Brain microvascular endothelial cell (primary cell): ENCODE measurements around the gene LRRC2.

Source experiments
- DNase-seq: peaks from one replicate; pipeline ENCODE4 v3.0.0-alpha.2; 2020
- H3K27ac ChIP-seq: fragments of 250-450 bp; sonication (Bioruptor Pico); 2 replicates; pipeline ENCODE4 v1.5.1; 2020; ENCODE audit warnings: mild to moderate bottlenecking, moderate library complexity
- H3K27me3 ChIP-seq: fragments of 250-450 bp; sonication (Bioruptor Pico); replicated peaks from 2 replicates; pipeline ENCODE4 v1.5.1; 2020; ENCODE audit warnings: mild to moderate bottlenecking
- H3K36me3 ChIP-seq: fragments of 250-450 bp; sonication (Bioruptor Pico); replicated peaks from 2 replicates; pipeline ENCODE4 v1.5.1; 2020; ENCODE audit warnings: mild to moderate bottlenecking
- H3K4me3 ChIP-seq: 2 replicates; pipeline ENCODE4 v1.5.1; 2011; ENCODE audit warnings: low read depth, mild to moderate bottlenecking, control low read depth, low read length, moderate library complexity
- in situ Hi-C: cut with HindIII; loops from 2 replicates; pipeline ENCODE4 v1.10.0; 2017; ENCODE audit warnings: low sequenced_read_pairs, low pct_ligation_motif_present
- TF ChIP-seq, protein P1 (sequence below): IDR thresholded peaks from 2 replicates; pipeline ENCODE4 v1.5.1; 2011; ENCODE audit warnings: low read depth, mild to moderate bottlenecking, moderate library complexity, low read length, control low read depth, inconsistent platforms; ENCODE audit errors: missing control alignments

The LRRC2 gene

DNA sequence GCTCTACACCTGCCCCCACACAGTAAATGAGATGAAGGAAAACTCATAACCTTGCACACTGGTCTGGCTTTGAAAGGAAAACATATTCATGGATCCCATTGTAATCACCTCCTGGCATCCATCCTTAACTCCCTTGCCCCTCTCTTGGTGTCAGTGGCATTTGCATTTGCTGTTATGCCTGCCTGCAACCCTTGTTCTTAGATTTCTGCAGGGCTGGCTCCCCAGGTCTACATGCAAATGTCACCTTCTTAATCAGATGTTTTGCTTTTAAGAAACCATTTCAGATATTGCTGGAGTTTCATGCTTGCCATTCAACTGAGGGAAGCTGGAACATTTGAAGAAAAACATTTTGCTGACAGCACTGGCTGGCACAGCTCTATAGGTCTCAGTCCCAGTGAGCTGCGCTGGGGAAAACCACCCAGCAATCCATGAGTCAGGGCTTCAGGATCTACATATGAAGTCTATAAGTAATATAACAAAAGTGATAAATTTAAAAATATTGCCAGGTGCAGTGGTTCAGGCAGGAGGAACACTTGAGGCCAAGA lies 19.1 kb downstream of the LRRC2 start:
- no peak for DNase-seq
- H3K4me3 ChIP-seq: no peak overlapping the region
- H3K27me3 ChIP-seq: no peaks in the 10 kb centered on the region
- TF ChIP-seq, protein P1, sequence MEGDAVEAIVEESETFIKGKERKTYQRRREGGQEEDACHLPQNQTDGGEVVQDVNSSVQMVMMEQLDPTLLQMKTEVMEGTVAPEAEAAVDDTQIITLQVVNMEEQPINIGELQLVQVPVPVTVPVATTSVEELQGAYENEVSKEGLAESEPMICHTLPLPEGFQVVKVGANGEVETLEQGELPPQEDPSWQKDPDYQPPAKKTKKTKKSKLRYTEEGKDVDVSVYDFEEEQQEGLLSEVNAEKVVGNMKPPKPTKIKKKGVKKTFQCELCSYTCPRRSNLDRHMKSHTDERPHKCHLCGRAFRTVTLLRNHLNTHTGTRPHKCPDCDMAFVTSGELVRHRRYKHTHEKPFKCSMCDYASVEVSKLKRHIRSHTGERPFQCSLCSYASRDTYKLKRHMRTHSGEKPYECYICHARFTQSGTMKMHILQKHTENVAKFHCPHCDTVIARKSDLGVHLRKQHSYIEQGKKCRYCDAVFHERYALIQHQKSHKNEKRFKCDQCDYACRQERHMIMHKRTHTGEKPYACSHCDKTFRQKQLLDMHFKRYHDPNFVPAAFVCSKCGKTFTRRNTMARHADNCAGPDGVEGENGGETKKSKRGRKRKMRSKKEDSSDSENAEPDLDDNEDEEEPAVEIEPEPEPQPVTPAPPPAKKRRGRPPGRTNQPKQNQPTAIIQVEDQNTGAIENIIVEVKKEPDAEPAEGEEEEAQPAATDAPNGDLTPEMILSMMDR: no peak
- no peak overlapping the region for H3K27ac ChIP-seq
- no peaks in the 10 kb centered on the region for H3K36me3 ChIP-seq
- in situ Hi-C loops: no loop called here

DNA sequence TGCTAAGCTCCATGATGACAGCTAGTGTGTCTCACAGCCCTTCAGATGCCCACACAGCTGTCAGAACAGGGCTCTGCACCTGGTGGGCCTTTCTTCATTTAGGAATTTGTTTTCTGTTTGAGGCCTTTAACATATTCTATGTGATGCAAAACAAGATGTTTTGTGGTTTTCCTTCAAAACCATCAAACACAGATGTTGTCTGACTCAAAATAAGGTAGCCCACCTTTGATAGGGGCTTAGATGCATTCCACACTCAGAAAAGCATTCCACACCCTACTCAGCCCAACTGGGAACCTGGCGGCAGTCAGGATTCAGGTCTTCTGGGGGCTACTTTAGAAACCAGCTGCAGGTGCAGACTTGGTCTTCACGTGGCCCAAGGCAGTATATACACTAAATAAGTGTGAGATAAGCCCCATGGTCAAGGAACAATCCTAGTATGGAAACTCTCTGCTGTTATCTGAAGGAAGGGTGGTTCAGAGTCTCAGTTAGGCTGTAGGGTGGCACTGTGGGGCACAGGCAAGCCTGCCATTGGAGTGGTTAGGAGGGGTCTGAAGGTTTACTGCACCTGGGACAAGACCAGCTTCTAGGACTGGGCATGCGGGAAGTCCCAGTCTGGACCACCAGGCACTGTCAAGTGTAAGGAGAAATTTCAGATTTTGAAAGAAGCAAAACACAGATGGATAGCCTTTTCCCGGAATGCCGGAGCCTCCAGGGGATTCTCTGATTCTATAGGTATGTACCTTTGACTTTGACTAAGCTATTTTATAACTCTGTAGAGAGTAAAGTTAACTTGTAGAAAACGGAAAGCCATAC lies 20.1 kb downstream of the LRRC2 start:
- Histone ChIP-seq H3K4me3 (no peak overlapping the region), H3K27me3 (no peaks in the 10 kb centered on the region), H3K27ac (no peak overlapping the region), H3K36me3 (no peaks in the 10 kb centered on the region)
- TF ChIP-seq, protein P1: no peak
- DNase-seq: no peak
- in situ Hi-C loops: no loop called here

DNA sequence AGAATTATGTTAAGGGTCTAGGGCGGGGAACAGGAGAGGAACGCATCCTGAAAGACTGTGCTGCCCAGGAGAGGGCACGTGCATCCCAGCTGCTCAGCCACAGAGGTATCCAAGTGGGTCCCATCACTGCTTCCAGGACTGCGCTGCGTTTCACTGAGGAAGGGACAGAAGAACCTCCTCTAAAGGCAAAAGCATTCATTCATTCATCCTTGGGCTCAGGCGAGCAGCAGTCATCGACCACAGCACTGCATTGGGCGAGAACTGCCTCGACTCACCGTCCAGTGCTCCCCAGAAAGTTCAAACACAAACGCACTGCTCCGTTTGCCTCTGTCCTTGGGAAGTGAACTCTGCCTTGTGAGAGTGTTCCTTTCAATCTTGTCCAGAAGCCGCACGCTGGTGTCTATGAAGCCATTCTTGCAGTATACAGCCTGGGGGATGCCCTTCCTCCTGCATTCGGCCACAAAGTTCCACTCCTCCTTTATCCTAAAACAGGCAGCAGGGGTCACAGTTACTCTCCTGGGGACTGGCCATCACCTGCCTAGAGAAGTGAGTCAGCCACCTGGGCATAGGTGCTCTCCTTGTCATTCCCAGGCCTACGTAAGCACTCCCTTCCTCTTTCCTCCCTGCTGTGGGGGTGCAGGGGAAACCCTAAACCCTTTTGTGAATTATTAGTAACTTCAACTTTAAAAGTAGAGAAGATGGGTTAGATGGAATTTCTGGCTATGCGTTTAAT lies 21.2 kb downstream of the LRRC2 start:
- H3K27ac ChIP-seq: no peak overlapping the region
- no peak for DNase-seq
- TF ChIP-seq, protein P1: no peak
- no peaks in the 10 kb centered on the region for H3K27me3 ChIP-seq
- in situ Hi-C loops: no loop called here
- H3K4me3 ChIP-seq: no peak overlapping the region
- no peaks in the 10 kb centered on the region for H3K36me3 ChIP-seq

DNA sequence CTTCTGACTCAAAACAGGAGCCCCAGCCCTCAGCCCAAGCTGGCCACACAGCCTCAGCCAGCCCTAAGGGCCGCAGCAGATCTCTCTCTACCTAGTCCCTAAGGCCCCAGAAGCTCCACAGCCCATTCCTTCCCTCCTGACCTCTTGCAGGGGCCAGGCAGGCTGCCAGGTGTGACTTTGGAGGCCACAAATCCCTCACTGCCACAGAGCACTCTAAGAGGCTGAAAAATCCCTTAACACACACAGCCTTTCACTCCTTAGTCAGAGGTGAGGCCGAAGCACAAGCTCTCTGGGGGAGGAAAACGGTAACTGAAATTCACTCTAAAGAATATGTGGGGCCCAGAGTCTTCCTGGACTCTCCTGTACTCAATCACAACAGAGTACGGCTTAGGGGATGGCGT lies 23.3 kb downstream of the LRRC2 start:
- TF ChIP-seq, protein P1: no peak
- H3K36me3 ChIP-seq: no peaks in the 10 kb centered on the region
- no peak overlapping the region for H3K4me3 ChIP-seq
- in situ Hi-C loops: no loop called here
- no peak overlapping the region for H3K27ac ChIP-seq
- no peaks in the 10 kb centered on the region for H3K27me3 ChIP-seq
- no peak for DNase-seq

DNA sequence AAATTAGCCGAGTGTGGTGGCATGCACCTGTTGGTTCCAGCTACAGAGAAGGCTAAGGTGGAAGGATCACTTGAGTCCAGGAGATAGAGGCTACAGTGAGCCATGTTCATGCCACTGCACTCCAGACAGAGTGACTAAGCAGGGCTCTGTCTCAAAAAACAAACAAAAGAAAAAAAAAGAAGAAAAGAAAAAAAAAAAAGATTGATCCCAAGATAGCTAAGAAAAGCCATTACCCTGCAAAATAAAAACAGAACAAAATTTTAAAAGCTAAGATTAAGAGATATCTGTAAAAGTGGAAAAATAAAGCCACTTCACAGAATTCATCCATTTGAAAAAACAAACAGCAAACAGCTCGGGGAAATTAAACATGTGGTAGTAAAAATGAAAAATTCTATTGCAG lies 23.8 kb downstream of the LRRC2 start:
- Histone ChIP-seq H3K4me3 (no peak overlapping the region), H3K27ac (no peak overlapping the region), H3K36me3 (no peaks in the 10 kb centered on the region), H3K27me3 (no peaks in the 10 kb centered on the region)
- in situ Hi-C loops: no loop called here
- peak; percentile 13 for DNase-seq
- TF ChIP-seq, protein P1: no peak
